Breast epithelium (tissue), 3 donors: ENCODE measurements around the gene COL6A1.

Experiments
- CTCF ChIP-seq, 3 donors: fragments of 450-650 bp; IDR thresholded peaks; one replicate each; pipeline ENCODE4 v1.5.1; 2016 to 2017; ENCODE audit warnings: antibody characterized with exemption in 3 of 3, mild to moderate bottlenecking in 3 of 3, moderate library complexity in 3 of 3
- POLR2AphosphoS5 ChIP-seq, 3 donors: sonication (generic); formaldehyde crosslinking; IDR thresholded peaks; one replicate each; pipeline ENCODE4 v1.6.1; 2017; ENCODE audit warnings: antibody characterized with exemption in 3 of 3

- TF ChIP-seq CTCF (IDR thresholded peaks at IDR 0.05) (no peak), POLR2AphosphoS5 (IDR thresholded peaks at IDR 0.05) (no peak)
These were observed 42.0 kb upstream of the COL6A1 start for GRCh38 chr21:45939521-45940045.
